Thyroid gland (tissue), 4 donors: ENCODE results near the gene P2RY2. TPM values are rescaled to one million over a fixed set of nuclear protein-coding genes. Genes with fewer than 3 reads are reported as not detected.

Experiments used
- DNase-seq, 2 donors: peaks; one replicate each; pipeline ENCODE4 v3.0.0-alpha.2; 2019
- H3K27ac ChIP-seq, 3 donors: fragments of 200-600 bp; sonication (generic); 1 replicate in 2 of 3; 2 replicates in 1 of 3; pipeline ENCODE4 v1.5.1; 2016 to 2019; ENCODE audit warnings: mild to moderate bottlenecking in 1 of 3, moderate library complexity in 1 of 3
- H3K27me3 ChIP-seq: fragments of 200-600 bp; sonication (generic); one replicate; pipeline ENCODE4 v1.5.1; 2019
- H3K36me3 ChIP-seq, 2 donors: fragments of 200-600 bp; sonication (generic); one replicate each; pipeline ENCODE4 v1.5.1; 2016 to 2019
- H3K4me1 ChIP-seq, 2 donors: fragments of 200-600 bp; sonication (generic); one replicate each; pipeline ENCODE4 v1.5.1; 2017 to 2019
- H3K4me3 ChIP-seq, 3 donors: fragments of 200-600 bp; sonication (generic); replicated peaks in 1 of 3; 1 replicate in 2 of 3; 2 replicates in 1 of 3; pipeline ENCODE4 v1.5.1; 2016; ENCODE audit warnings: mild to moderate bottlenecking in 1 of 3
- H3K9me3 ChIP-seq: fragments of 200-600 bp; sonication (generic); one replicate; pipeline ENCODE4 v1.5.1; 2017
- POLR2A ChIP-seq, 2 donors: fragments of 450-650 bp; IDR thresholded peaks; one replicate each; pipeline ENCODE4 v1.6.1; 2017; ENCODE audit warnings: antibody characterized with exemption in 2 of 2, mild to moderate bottlenecking in 2 of 2, moderate library complexity in 1 of 2
- WGBS, 2 donors: methylation state at CpG; one replicate each; pipeline ENCODE4 v1.1.5; 2017; 5-methylcytosine and 5-hydroxymethylcytosine counted together
- intact Hi-C: fragments of 100-400 bp; cut with DNase I; formaldehyde crosslinking; loops from one replicate; pipeline ENCODE4 v1.15.1; 2023
- total RNA-seq, 4 donors: library from RNA; depleted of rRNA; stranded (reverse); fragments of >200 nt; gene quantifications; one replicate each; pipeline ENCODE4 v1.2.3, GENCODE V29; 2016
- TF ChIP-seq, protein P1 (sequence below), 6 experiments: fragments of 200-600 bp in 3 of 6; fragments of 450-650 bp in 3 of 6; sonication (generic) in 3 of 6; IDR thresholded peaks; one replicate each; pipeline ENCODE4 v1.5.1; 2016 to 2019; ENCODE audit warnings: antibody characterized with exemption in 6 of 6, mild to moderate bottlenecking in 2 of 6, inconsistent platforms in 1 of 6, moderate library complexity in 1 of 6

The P2RY2 gene
- total RNA-seq, 4 donors from 2014 or later = 29.3 to 38.1 (median 37.7) TPM

- no peak for DNase-seq
- H3K4me1 ChIP-seq = peaks cover 9 to 27% of the 10 kb centered on the region in 2 donors
These were observed 39.4 kb upstream of the P2RY2 start for GRCh38 chr11:73178681-73179080.

GRCh38 chr11:73182824-73183321 is 35.2 kb upstream of the P2RY2 start:
- peaks cover 13 to 22% of the 10 kb centered on the region in 2 donors for H3K4me1 ChIP-seq
- no peaks in the 10 kb centered on the region for H3K36me3 ChIP-seq
- no peak overlapping the region for H3K4me3 ChIP-seq
- intact Hi-C loops = no loop called here
- TF ChIP-seq POLR2A (IDR thresholded peaks at IDR 0.05) = no peak
- TF ChIP-seq, protein P1, sequence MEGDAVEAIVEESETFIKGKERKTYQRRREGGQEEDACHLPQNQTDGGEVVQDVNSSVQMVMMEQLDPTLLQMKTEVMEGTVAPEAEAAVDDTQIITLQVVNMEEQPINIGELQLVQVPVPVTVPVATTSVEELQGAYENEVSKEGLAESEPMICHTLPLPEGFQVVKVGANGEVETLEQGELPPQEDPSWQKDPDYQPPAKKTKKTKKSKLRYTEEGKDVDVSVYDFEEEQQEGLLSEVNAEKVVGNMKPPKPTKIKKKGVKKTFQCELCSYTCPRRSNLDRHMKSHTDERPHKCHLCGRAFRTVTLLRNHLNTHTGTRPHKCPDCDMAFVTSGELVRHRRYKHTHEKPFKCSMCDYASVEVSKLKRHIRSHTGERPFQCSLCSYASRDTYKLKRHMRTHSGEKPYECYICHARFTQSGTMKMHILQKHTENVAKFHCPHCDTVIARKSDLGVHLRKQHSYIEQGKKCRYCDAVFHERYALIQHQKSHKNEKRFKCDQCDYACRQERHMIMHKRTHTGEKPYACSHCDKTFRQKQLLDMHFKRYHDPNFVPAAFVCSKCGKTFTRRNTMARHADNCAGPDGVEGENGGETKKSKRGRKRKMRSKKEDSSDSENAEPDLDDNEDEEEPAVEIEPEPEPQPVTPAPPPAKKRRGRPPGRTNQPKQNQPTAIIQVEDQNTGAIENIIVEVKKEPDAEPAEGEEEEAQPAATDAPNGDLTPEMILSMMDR (IDR thresholded peaks at IDR 0.05) = no peak
- no peak for DNase-seq
- H3K27me3 ChIP-seq = no peaks in the 10 kb centered on the region
- WGBS, 2 donors = 57 to 60% methylated on average over 3 of the region's 3 CpGs
- no peak overlapping the region for H3K27ac ChIP-seq
- no peaks in the 10 kb centered on the region for H3K9me3 ChIP-seq

More at GRCh38 chr11:73178681-73179080, 39.4 kb upstream of the P2RY2 start:
- H3K27ac ChIP-seq = no peak overlapping the region
- TF ChIP-seq, protein P1 (IDR thresholded peaks at IDR 0.05) = no peak
- TF ChIP-seq POLR2A (IDR thresholded peaks at IDR 0.05) = no peak
- 87 to 92% methylated on average over 4 of the region's 4 CpGs for WGBS, 2 donors
- intact Hi-C loops = loop anchor here (10.0 kb wide), 1 partner anchor 254 kb away; no protein-coding TSS in a partner anchor
- no peaks in the 10 kb centered on the region for H3K36me3 ChIP-seq
- H3K4me3 ChIP-seq = no peak overlapping the region
- no peaks in the 10 kb centered on the region for H3K27me3 ChIP-seq
- H3K9me3 ChIP-seq = no peaks in the 10 kb centered on the region

- H3K36me3 ChIP-seq = no peaks in the 10 kb centered on the region
- H3K4me3 ChIP-seq = no peak overlapping the region
- TF ChIP-seq POLR2A (IDR thresholded peaks at IDR 0.05) = no peak
- TF ChIP-seq, protein P1 (IDR thresholded peaks at IDR 0.05) = peak; percentile 78 to 97 (median 92)
- intact Hi-C loops = loop anchor here (2.0 to 5.0 kb wide), 2 partner anchors 52 to 104 kb away; no protein-coding TSS in a partner anchor
- peaks cover 12 to 18% of the 10 kb centered on the region in 2 donors for H3K4me1 ChIP-seq
- H3K9me3 ChIP-seq = no peaks in the 10 kb centered on the region
- peak overlapping the region in 2 of 3 donors; percentile 19 to 27 for H3K27ac ChIP-seq
- H3K27me3 ChIP-seq = no peaks in the 10 kb centered on the region
- 31 to 53% methylated on average over 13 to 14 of the region's 18 CpGs for WGBS, 2 donors
- peak; percentile 77 to 81 for DNase-seq
These were observed 33.0 kb upstream of the P2RY2 start for GRCh38 chr11:73184953-73185671.

DNA sequence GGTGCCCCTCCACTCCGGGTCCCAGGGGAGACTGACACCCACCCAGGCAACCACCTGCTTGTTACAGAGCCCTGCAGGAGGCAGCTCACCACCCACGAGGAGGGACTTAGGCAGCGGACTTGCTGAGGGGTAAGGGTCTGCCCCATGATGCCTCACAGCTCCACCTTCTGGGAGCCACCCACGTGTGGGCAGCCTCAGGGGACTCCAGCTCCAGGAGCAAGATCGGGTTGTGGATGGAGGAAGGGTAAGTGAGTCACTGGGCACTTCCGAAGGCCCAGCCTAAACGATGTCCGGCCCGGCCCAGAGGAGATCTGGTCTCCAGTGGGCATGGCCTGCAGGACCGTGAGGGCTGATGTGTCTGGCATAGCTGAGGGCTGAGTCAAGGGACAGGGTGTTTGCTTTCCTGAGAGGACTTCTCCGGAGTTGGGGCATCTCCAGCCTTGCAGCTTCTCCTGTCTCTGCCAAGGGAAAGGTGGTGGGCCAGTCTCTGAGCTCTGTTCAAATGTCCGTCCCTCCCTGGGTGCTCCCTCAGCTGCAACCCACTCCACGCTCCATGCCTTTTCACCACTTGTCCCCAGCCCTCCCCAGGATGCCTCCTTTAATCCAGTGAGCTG is 32.3 kb upstream of the P2RY2 start:
- peak; percentile 73 to 75 for DNase-seq
- WGBS, 2 donors = 52 to 53% methylated on average over 10 to 12 of the region's 13 CpGs
- TF ChIP-seq POLR2A (IDR thresholded peaks at IDR 0.05) = no peak
- TF ChIP-seq, protein P1 (IDR thresholded peaks at IDR 0.05) = no peak
- H3K27me3 ChIP-seq = no peaks in the 10 kb centered on the region
- H3K9me3 ChIP-seq = no peaks in the 10 kb centered on the region
- H3K4me1 ChIP-seq = peaks cover 12 to 18% of the 10 kb centered on the region in 2 donors
- peak overlapping the region; percentile 19 to 44 (median 27) for H3K27ac ChIP-seq
- H3K36me3 ChIP-seq = no peaks in the 10 kb centered on the region
- H3K4me3 ChIP-seq = no peak overlapping the region
- intact Hi-C loops = loop anchor here (2.0 to 5.0 kb wide), 2 partner anchors 52 to 103 kb away; no protein-coding TSS in a partner anchor
